ENCODE results near the gene DLG2. TPM values are rescaled to one million over a fixed set of nuclear protein-coding genes. Genes with fewer than 3 reads are reported as not detected.

The DLG2 gene
- total and polyA plus RNA-seq, 4 donors: 0.30 to 5.5 (median 0.68) TPM

DNA sequence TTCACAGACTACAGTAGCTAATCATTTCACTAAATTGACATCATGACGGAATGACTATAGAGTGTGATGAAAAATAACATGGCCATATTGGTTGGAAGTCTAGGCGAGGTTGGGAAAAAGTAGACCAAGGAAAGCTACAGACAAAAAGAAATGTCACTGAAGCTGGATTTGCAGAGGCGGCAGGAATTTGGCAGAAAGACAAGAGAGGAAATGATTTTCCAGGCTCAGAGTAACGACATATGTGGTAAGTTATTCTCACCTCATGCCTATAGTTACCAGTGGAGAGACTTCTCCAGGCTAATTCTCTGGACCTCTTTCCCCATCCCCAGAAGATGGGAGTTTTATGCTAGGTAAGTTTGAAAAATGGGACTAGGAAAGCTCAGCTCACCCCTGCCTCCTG is 1335.1 kb downstream of the DLG2 start:
- 88% methylated on average over 4 of the region's 4 CpGs for WGBS
- no peaks in the 10 kb centered on the region for H3K4me1 ChIP-seq (ENCODE audit: control insufficient read depth in 4 of 4, insufficient read depth in 4 of 4, low read length in 3 of 4)
- H3K9me3 ChIP-seq (ENCODE audit: control insufficient read depth in 4 of 4, low read length in 3 of 4): no peaks in the 10 kb centered on the region
- no peaks in the 10 kb centered on the region for H3K27me3 ChIP-seq (ENCODE audit: control insufficient read depth in 4 of 4, insufficient read depth in 4 of 4, low read length in 3 of 4)
- no peak overlapping the region for H3K4me3 ChIP-seq (ENCODE audit: low read depth in 1 of 3, low read length in 3 of 3)
- no peaks in the 10 kb centered on the region for H3K36me3 ChIP-seq (ENCODE audit: control insufficient read depth in 4 of 4, insufficient read depth in 3 of 4, low read depth in 1 of 4, low read length in 3 of 4)
- no peak overlapping the region for H3K27ac ChIP-seq (ENCODE audit: low read depth in 1 of 2, low read length in 2 of 2)
- no peak overlapping the region for H3K9ac ChIP-seq (ENCODE audit: low read depth in 1 of 2, low read length in 2 of 2)
- TF ChIP-seq, protein P1, sequence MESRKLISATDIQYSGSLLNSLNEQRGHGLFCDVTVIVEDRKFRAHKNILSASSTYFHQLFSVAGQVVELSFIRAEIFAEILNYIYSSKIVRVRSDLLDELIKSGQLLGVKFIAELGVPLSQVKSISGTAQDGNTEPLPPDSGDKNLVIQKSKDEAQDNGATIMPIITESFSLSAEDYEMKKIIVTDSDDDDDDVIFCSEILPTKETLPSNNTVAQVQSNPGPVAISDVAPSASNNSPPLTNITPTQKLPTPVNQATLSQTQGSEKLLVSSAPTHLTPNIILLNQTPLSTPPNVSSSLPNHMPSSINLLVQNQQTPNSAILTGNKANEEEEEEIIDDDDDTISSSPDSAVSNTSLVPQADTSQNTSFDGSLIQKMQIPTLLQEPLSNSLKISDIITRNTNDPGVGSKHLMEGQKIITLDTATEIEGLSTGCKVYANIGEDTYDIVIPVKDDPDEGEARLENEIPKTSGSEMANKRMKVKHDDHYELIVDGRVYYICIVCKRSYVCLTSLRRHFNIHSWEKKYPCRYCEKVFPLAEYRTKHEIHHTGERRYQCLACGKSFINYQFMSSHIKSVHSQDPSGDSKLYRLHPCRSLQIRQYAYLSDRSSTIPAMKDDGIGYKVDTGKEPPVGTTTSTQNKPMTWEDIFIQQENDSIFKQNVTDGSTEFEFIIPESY (IDR thresholded peaks at IDR 0.05): no peak
- TF ChIP-seq RXRA (IDR thresholded peaks at IDR 0.05) (no peak), NR2F2 (IDR thresholded peaks at IDR 0.05) (no peak), HNF4G (IDR thresholded peaks at IDR 0.05) (no peak), SP1 (IDR thresholded peaks at IDR 0.05) (no peak), RAD21 (IDR thresholded peaks at IDR 0.05) (no peak)
- no peak for DNase-seq (ENCODE audit: low spot score)

DNA sequence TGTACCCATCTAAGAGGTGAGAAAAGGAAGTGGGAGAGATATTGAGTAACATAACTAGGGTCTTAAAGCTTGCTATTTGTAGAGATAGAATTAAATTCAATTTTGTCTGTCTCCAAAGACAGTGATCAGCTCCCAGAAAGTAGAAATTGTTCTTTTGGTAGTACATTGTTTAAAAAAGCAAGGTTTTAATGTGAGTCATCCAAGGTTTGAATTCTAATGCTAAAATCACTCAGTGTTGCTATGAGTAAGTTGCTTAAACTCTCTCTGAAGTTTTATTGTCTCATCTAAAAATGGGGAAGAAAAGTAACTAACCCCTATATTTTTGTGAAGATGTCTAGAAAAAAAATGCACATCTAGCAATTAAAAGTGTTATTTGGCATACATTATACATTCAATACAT is 1336.5 kb downstream of the DLG2 start:
- TF ChIP-seq, protein P2, sequence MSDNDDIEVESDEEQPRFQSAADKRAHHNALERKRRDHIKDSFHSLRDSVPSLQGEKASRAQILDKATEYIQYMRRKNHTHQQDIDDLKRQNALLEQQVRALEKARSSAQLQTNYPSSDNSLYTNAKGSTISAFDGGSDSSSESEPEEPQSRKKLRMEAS (IDR thresholded peaks at IDR 0.05): no peak
- TF ChIP-seq CTCF (IDR thresholded peaks at IDR 0.05; ENCODE audit: low read depth, low read length, missing input control): no peak
- no peak for TF ChIP-seq FOXA1 (IDR thresholded peaks at IDR 0.05)
- no peak for TF ChIP-seq HNF4A (conservative IDR thresholded peaks at IDR 0.05)
- no peak for TF ChIP-seq RXRA (IDR thresholded peaks at IDR 0.05)
- no peak for TF ChIP-seq GABPA (IDR thresholded peaks at IDR 0.05 in 1 of 2, conservative IDR thresholded peaks at IDR 0.05 in 1 of 2)
- H3K27me3 ChIP-seq (ENCODE audit: control insufficient read depth in 4 of 4, insufficient read depth in 4 of 4, low read length in 3 of 4): no peaks in the 10 kb centered on the region
- no peak overlapping the region for H3K4me3 ChIP-seq (ENCODE audit: low read depth in 1 of 3, low read length in 3 of 3)
- no peak overlapping the region for H3K9ac ChIP-seq (ENCODE audit: low read depth in 1 of 2, low read length in 2 of 2)
- H3K4me1 ChIP-seq (ENCODE audit: control insufficient read depth in 4 of 4, insufficient read depth in 4 of 4, low read length in 3 of 4): no peaks in the 10 kb centered on the region
- H3K27ac ChIP-seq (ENCODE audit: low read depth in 1 of 2, low read length in 2 of 2): no peak overlapping the region
- no peak for DNase-seq (ENCODE audit: low spot score)
- H3K9me3 ChIP-seq (ENCODE audit: control insufficient read depth in 4 of 4, low read length in 3 of 4): no peaks in the 10 kb centered on the region
- no peaks in the 10 kb centered on the region for H3K36me3 ChIP-seq (ENCODE audit: control insufficient read depth in 4 of 4, insufficient read depth in 3 of 4, low read depth in 1 of 4, low read length in 3 of 4)

DNA sequence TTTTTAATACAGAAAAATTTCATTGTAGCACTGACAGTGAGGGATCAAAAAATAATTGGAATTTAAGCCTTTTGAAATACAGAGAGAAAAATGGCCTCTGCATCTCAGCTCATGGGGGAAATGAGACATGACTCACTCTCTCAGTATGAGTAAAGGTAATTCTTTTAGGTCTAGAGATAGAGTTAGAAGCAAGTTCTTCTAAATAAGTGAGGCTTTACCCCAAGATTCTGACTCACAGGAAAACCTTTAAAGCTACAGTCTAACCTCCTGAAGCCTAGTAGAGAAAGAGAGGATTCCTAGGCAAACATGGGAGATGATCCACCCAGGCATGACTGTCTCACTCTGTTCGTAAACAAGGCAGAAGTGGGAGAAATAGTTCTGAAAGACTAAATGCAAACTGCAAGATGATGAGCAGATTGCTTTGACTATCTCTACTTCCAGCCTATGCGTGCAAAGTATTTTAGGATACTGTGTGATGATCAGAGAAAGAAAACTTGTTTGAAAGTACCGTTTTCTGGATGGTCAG is 1337.7 kb downstream of the DLG2 start:
- Histone ChIP-seq H3K4me1 (ENCODE audit: control insufficient read depth in 4 of 4, insufficient read depth in 4 of 4, low read length in 3 of 4) (no peaks in the 10 kb centered on the region), H3K4me3 (ENCODE audit: low read depth in 1 of 3, low read length in 3 of 3) (no peak overlapping the region), H3K9me3 (ENCODE audit: control insufficient read depth in 4 of 4, low read length in 3 of 4) (no peaks in the 10 kb centered on the region), H3K27ac (ENCODE audit: low read depth in 1 of 2, low read length in 2 of 2) (no peak overlapping the region), H3K36me3 (ENCODE audit: control insufficient read depth in 4 of 4, insufficient read depth in 3 of 4, low read depth in 1 of 4, low read length in 3 of 4) (no peaks in the 10 kb centered on the region), H3K9ac (ENCODE audit: low read depth in 1 of 2, low read length in 2 of 2) (no peak overlapping the region), H3K27me3 (ENCODE audit: control insufficient read depth in 4 of 4, insufficient read depth in 4 of 4, low read length in 3 of 4) (no peaks in the 10 kb centered on the region)
- TF ChIP-seq FOXA2 (IDR thresholded peaks at IDR 0.05) (no peak), HNF4A (conservative IDR thresholded peaks at IDR 0.05) (no peak), RAD21 (IDR thresholded peaks at IDR 0.05) (no peak), ATF3 (IDR thresholded peaks at IDR 0.05) (no peak), TAF1 (conservative IDR thresholded peaks at IDR 0.05) (no peak), YY1 (IDR thresholded peaks at IDR 0.05) (no peak), EGR1 (IDR thresholded peaks at IDR 0.05; ENCODE audit: low read depth in 2 of 2) (no peak), JUND (IDR thresholded peaks at IDR 0.05) (no peak), GABPA (IDR thresholded peaks at IDR 0.05 in 1 of 2, conservative IDR thresholded peaks at IDR 0.05 in 1 of 2) (no peak)
- TF ChIP-seq, protein P1 (IDR thresholded peaks at IDR 0.05): no peak
- DNase-seq (ENCODE audit: low spot score): no peak
- 94% methylated on average over 3 of the region's 3 CpGs for WGBS
